Measurements from ENCODE around the gene UST. TPM values are rescaled to one million over a fixed set of nuclear protein-coding genes. Genes with fewer than 3 reads are reported as not detected.

The UST gene
- total and polyA plus RNA-seq, 7 donors = 0.79 to 2.6 (median 2.0) TPM

- Histone ChIP-seq H3K27ac (no peak overlapping the region), H3K4me3 (no peak overlapping the region), H3K4me1 (no peaks in the 10 kb centered on the region)
Observed at GRCh38 chr6:149015535-149016525, 269.0 kb downstream of the UST start.

GRCh38 chr6:149016716-149017115, 269.9 kb downstream of the UST start:
- Histone ChIP-seq H3K36me3 (ENCODE audit: insufficient read depth in 1 of 2, low read depth in 1 of 2) (no peaks in the 10 kb centered on the region), H3K4me1 (no peaks in the 10 kb centered on the region), H3K27me3 (ENCODE audit: insufficient read depth in 3 of 3, low read length in 2 of 3) (no peaks in the 10 kb centered on the region), H3K4me3 (no peak overlapping the region), H3K9me3 (no peaks in the 10 kb centered on the region), H3K27ac (no peak overlapping the region)
- no peak for ATAC-seq
- WGBS, 3 donors = 89 to 94% (median 93%) methylated on average over 7 of the region's 7 CpGs
- no peak for DNase-seq
- TF ChIP-seq CTCF (IDR thresholded peaks at IDR 0.05) = no peak
- intact Hi-C loops (cut with DNase I) = no loop called here

More at GRCh38 chr6:149015535-149016525, 269.0 kb downstream of the UST start:
- TF ChIP-seq CTCF (IDR thresholded peaks at IDR 0.05) = no peak
- no peaks in the 10 kb centered on the region for H3K27me3 ChIP-seq (ENCODE audit: insufficient read depth in 3 of 3, low read length in 2 of 3)
- 83 to 85% (median 84%) methylated on average over 9 of the region's 9 CpGs for WGBS, 3 donors
- DNase-seq (no peak), ATAC-seq (no peak)
- intact Hi-C loops (cut with DNase I) = no loop called here
- no peaks in the 10 kb centered on the region for H3K9me3 ChIP-seq
- no peaks in the 10 kb centered on the region for H3K36me3 ChIP-seq (ENCODE audit: insufficient read depth in 1 of 2, low read depth in 1 of 2)

- no peak for TF ChIP-seq CTCF (IDR thresholded peaks at IDR 0.05)
Observed at GRCh38 chr6:149020319-149020718, 273.5 kb downstream of the UST start.

GRCh38 chr6:149024361-149024760, 277.5 kb downstream of the UST start:
- intact Hi-C loops (cut with DNase I) = no loop called here
- ATAC-seq (no peak), DNase-seq (no peak)
- Histone ChIP-seq H3K27me3 (ENCODE audit: insufficient read depth in 3 of 3, low read length in 2 of 3) (no peaks in the 10 kb centered on the region), H3K9me3 (no peaks in the 10 kb centered on the region), H3K36me3 (ENCODE audit: insufficient read depth in 1 of 2, low read depth in 1 of 2) (no peaks in the 10 kb centered on the region), H3K4me3 (no peak overlapping the region), H3K4me1 (no peaks in the 10 kb centered on the region), H3K27ac (no peak overlapping the region)
- WGBS, 3 donors = 55 to 74% (median 71%) methylated on average over 1 of the region's 1 CpG
- TF ChIP-seq CTCF (IDR thresholded peaks at IDR 0.05) = no peak

More at GRCh38 chr6:149020319-149020718, 273.5 kb downstream of the UST start:
- H3K27ac ChIP-seq = no peak overlapping the region
- DNase-seq = no peak
- no peak for ATAC-seq
- H3K4me1 ChIP-seq = no peaks in the 10 kb centered on the region
- H3K36me3 ChIP-seq (ENCODE audit: insufficient read depth in 1 of 2, low read depth in 1 of 2) = no peaks in the 10 kb centered on the region
- intact Hi-C loops (cut with DNase I) = no loop called here
- no peak overlapping the region for H3K4me3 ChIP-seq
- no peaks in the 10 kb centered on the region for H3K27me3 ChIP-seq (ENCODE audit: insufficient read depth in 3 of 3, low read length in 2 of 3)
- WGBS, 3 donors = 88 to 93% (median 91%) methylated on average over 3 of the region's 3 CpGs
- H3K9me3 ChIP-seq = no peaks in the 10 kb centered on the region

All from psoas muscle (tissue), 8 donors.